TTC549 (cell line): ENCODE measurements around the gene FTCD.
"Not testable (repeated sequence)": the region's sequence is repeated elsewhere in the genome, so short reads cannot be mapped to it uniquely, and the experiment has no call there.

Experiments
- FAIRE-seq: peaks from 2 replicates; lab custom pipeline; 2012; peaks lifted over from hg19 to GRCh38; lab: Jason Lieb, UNC

FTCD gene

GRCh38 chr21:46109313-46110221, 45.8 kb downstream of the FTCD start:
- FAIRE-seq, result no peak

- no peak for FAIRE-seq
Observed at GRCh38 chr21:46108827-46109312, 46.5 kb downstream of the FTCD start.

GRCh38 chr21:46107376-46107775, 48.0 kb downstream of the FTCD start:
- not testable (repeated sequence) for FAIRE-seq

DNA sequence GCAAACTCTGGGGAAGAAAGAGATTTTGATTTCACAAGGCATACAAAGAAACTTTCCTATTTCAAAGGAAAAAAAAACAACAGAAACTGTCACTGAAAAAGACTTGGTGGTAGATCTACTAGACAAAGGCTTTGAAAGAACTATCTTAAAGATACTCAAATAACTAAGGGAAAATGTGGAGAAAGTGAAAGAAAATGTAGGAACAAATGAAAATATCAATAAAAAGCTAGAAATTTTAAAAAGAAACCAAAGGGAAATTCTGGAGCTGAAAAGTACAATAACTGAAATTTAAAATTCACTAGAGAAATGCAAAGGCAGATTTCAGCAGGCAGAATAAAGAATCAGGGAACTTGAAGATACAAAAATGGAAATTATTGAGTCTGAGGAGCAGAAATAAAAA, 51.3 kb downstream of the FTCD start:
- no peak for FAIRE-seq

DNA sequence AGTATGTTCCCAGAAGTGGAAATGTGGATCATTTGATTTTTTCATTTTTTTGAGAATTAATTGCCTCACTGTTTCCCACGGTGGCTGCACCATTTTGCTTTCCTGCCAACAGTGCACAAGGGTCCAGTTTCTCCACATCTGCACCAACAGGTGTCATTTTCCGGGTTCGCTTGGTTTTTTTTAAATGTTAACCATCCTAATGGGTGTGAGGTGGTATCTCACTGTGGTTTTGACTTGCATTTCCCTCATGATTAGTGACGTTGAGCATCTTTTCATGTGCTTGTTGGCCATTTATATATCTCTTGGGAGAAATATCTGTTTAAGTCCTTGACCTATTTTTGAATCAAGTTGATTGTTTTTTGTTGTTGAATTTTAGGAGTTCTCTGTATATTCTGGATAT, 54.5 kb downstream of the FTCD start:
- no peak for FAIRE-seq

DNA sequence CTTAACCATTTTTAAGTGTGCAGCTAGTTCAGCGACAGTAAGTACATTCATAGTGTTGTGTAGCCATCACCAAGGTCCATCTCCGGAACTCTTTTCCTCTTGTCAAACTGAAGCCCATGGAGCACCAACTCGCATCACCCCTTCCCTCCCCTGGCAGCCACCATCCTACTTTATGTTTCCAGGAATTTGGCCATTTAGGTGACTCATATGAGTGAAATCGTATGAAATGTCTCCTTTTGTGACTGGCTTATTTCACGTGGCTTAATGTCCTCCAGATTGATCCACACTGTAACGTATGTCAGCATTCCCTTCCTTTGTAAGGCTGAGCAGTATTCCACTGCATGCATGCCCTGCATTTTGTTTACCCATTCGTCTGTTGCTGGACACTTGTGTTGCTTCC, 55.0 kb downstream of the FTCD start:
- no peak for FAIRE-seq

GRCh38 chr21:46100020-46100419, 55.4 kb downstream of the FTCD start:
- FAIRE-seq, result no peak

- FAIRE-seq, result no peak
Observed at GRCh38 chr21:46099476-46099875, 55.9 kb downstream of the FTCD start.

- FAIRE-seq, result no peak
Observed at GRCh38 chr21:46098303-46099141, 56.9 kb downstream of the FTCD start.

- FAIRE-seq, result no peak
Observed at GRCh38 chr21:46097336-46098293, 57.8 kb downstream of the FTCD start, which contains the start of gene COL6A2. Gene COL6A2, plus strand, starts transcription at chr21:46098112.

DNA sequence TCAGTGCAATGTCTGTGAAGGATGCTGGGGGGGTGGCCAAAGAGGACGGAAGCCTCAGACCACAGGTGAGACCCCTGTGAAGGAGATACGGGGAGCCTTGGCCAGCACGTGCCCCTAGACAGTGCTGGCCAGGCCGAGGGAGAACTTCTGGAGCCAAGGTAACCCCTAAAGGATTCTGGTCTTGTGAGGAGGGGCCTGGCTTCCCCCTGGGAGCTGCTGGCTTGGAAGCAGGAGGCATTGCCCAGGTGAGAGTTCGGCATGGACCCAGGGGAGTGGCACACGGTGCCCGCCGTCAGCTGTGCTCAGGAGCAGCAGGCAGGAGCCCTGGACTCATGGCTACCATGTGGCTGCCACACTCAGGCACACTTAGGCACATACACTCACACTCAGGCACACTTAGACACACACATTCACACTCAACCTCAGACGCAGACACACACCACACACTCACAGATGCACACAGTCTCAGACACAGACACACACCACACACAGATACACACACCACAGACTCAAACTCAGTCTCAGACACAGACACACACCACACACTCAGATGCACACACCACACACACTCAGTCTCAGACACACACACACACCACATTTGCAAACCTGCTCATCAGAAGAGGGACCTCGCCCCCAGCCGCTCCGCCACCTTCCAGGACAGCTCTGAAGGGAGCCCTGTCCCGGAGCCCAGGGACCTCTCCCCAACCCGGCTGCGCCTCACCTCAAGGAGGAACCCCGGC, 58.6 kb downstream of the FTCD start:
- FAIRE-seq, result no peak

- FAIRE-seq, result no peak
Observed at GRCh38 chr21:46095814-46096595, 59.4 kb downstream of the FTCD start.

DNA sequence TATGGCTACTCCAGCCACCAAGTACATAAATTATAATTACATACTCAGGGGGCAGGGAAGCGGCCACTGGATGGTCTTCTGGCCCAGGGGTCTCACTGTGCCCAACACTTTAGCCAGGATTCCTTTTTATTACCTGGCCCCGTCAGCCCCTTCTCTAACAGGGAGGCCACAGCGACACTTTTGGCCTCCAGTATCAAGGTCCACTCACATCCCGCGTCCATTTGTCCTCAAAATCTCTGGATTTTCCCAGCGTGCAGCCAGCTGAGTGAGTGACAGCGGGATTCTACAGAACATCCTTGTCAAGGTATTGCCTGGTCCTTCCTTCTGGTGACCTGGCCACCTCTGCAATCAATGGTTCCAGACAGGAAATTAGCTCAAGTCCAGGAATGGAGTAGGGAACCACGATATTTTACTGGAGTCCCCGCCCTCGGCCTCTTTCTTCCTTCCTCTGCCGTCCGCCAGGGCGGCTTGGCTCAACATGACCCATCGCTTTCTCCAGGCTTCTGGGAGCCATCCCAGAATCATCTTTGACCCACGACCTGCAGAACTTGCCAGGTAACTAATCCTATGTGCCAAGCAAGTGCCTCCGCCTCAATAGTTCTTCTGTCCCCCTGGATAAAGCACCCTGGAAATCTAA, 60.2 kb downstream of the FTCD start:
- FAIRE-seq, result no peak

GRCh38 chr21:46094401-46095082, 60.8 kb downstream of the FTCD start:
- FAIRE-seq, result no peak

DNA sequence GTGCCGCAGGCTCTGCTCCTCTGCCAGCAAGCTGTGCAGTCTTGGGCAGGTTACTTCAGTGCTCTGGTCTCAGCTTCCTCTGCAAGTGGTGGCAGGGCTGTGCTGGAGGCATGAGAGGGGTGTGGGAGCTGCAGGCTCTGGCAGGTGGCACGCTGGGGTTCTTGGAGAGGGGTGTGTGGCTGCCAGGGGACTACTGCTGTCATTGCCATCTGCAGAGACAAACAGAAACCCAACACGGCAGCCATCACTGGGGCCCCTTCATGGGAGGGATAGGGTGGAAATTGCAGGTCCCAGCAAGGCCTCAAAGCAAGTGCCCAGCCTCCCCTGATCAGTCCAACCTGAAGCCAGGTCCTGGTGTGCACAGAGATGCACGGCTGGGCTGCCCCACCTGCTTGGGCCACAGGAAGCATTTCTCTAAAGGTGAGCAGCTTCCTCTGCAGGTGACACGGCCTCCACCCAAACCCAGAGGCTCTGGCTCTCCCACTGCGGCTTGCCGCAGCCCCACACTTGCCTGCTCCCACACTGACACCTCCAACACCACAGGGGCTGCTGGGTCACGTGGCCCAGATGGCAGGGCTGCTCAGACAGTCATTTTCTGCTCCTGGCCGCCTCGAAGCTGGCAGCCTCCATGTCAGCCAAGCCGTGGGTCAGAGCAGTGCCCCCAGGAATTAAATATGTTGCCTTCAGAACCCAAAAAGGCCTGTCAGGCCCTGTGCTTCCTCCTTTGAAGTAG, 61.5 kb downstream of the FTCD start:
- FAIRE-seq, result no peak

DNA sequence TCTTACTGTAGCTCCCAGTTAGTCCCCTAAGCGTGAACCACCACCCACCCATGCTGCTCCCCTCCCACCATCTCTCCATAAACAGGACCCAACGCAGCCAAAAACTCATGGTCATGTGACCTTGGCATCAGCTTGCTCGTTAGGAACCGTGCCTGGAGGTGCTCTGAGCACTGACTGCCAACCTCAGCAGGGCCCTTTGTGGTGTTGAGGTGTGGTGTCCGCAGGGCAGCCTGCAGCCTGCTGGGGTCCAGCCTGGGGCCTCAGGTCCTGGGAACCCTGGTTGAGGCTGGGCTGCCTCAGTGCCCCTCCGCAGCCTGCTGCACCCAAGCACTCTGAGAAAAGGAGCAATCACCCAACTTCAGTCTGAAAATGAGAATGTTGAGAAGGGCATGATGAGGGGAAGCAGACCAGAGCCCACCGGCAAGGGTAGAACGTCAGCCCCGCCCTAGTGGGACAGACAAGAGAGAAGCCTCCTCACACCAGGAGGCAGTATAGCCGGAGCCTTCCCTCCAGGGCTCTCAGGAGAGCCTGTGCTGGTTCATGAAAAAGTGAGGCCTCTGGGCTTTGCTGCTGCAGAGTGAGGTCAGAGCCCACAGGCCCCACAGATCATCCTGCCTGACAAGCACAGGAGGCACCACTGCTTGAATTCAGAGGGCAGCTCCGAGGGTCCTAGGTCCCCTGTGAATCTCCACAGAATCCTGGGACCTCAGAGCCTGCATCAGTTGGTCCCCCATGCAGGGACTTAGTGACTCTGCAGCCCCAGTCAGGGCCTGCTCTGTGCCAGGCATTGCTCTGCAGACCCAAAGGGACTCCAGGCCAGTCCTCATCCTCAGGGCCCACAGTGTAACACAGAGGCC, 62.3 kb downstream of the FTCD start:
- FAIRE-seq, result no peak

- FAIRE-seq, result no peak
Observed at GRCh38 chr21:46092026-46092764, 63.2 kb downstream of the FTCD start.
